Vagina (tissue), 2 donors: Measurements from ENCODE around the gene HSBP1L1. TPM values are rescaled to one million over a fixed set of nuclear protein-coding genes. Genes with fewer than 3 reads are reported as not detected.
A peak's percentile ranks its signal among the peaks of the same experiment; 100 is the strongest.

Experiments used
- DNase-seq, 2 donors: peaks; one replicate each; pipeline ENCODE4 v3.0.0-alpha.2; 2017; ENCODE audit errors: extremely low spot score in 2 of 2
- H3K27ac ChIP-seq: fragments of 200-600 bp; sonication (generic); one replicate; pipeline ENCODE4 v1.5.1; 2019
- H3K27me3 ChIP-seq: fragments of 200-600 bp; sonication (generic); one replicate; pipeline ENCODE4 v1.5.1; 2019
- H3K36me3 ChIP-seq, 2 donors: fragments of 200-600 bp; sonication (generic); one replicate each; pipeline ENCODE4 v1.5.1; 2017 to 2019
- H3K4me1 ChIP-seq: fragments of 200-600 bp; sonication (generic); one replicate; pipeline ENCODE4 v1.5.1; 2019
- H3K4me3 ChIP-seq, 2 donors: fragments of 200-600 bp; sonication (generic); 1 replicate in 1 of 2; 2 replicates in 1 of 2; pipeline ENCODE4 v1.5.1; 2016 to 2019
- H3K9me3 ChIP-seq: fragments of 200-600 bp; sonication (generic); one replicate; pipeline ENCODE4 v1.5.1; 2019
- CTCF ChIP-seq, 3 experiments: fragments of 450-650 bp in 2 of 3; fragments of 200-600 bp in 1 of 3; sonication (generic) in 1 of 3; IDR thresholded peaks; one replicate each; pipeline ENCODE4 v1.5.1; 2017 to 2019; ENCODE audit warnings: antibody characterized with exemption in 3 of 3, mild to moderate bottlenecking in 2 of 3, moderate library complexity in 2 of 3
- POLR2A ChIP-seq, 2 donors: fragments of 450-650 bp; IDR thresholded peaks; one replicate each; pipeline ENCODE4 v1.6.1; 2017; ENCODE audit warnings: antibody characterized with exemption in 2 of 2, mild to moderate bottlenecking in 2 of 2, moderate library complexity in 2 of 2
- POLR2AphosphoS5 ChIP-seq, 2 donors: sonication (generic); formaldehyde crosslinking; IDR thresholded peaks; one replicate each; pipeline ENCODE4 v1.9.0; 2017; ENCODE audit warnings: antibody characterized with exemption in 2 of 2, mild to moderate bottlenecking in 2 of 2, low read depth in 1 of 2; ENCODE audit not compliant: insufficient read depth in 1 of 2
- intact Hi-C: fragments of 100-400 bp; cut with DNase I; formaldehyde crosslinking; loops from one replicate; pipeline ENCODE4 v1.15.1; 2023
- total RNA-seq: library from RNA; depleted of rRNA; stranded (reverse); fragments of >200 nt; gene quantifications from one replicate; pipeline ENCODE4 v1.2.3, GENCODE V29; 2016

Gene HSBP1L1
- total RNA-seq, 1 donor from 2014 or later: 32.2 TPM

GRCh38 chr18:79945118-79946042 is 19.1 kb upstream of the HSBP1L1 start:
- peaks cover 0 to 25% of the 10 kb centered on the region in 2 donors for H3K36me3 ChIP-seq
- no peak overlapping the region for H3K27ac ChIP-seq
- H3K4me3 ChIP-seq: no peak overlapping the region
- H3K27me3 ChIP-seq: no peaks in the 10 kb centered on the region
- intact Hi-C loops: no loop called here
- H3K9me3 ChIP-seq: no peaks in the 10 kb centered on the region
- H3K4me1 ChIP-seq: peaks cover 94% of the 10 kb centered on the region
- DNase-seq: no peak
- TF ChIP-seq POLR2AphosphoS5 (IDR thresholded peaks at IDR 0.05; ENCODE audit: insufficient read depth in 1 of 2, low read depth in 1 of 2): no peak
- TF ChIP-seq POLR2A (IDR thresholded peaks at IDR 0.05): no peak
- TF ChIP-seq CTCF (IDR thresholded peaks at IDR 0.05): no peak

GRCh38 chr18:79947054-79947755 is 17.2 kb upstream of the HSBP1L1 start:
- Histone ChIP-seq H3K9me3 (no peaks in the 10 kb centered on the region), H3K36me3 (peaks cover 0 to 12% of the 10 kb centered on the region in 2 donors), H3K27me3 (no peaks in the 10 kb centered on the region), H3K4me3 (no peak overlapping the region), H3K27ac (no peak overlapping the region), H3K4me1 (peaks cover 84% of the 10 kb centered on the region)
- no peak for DNase-seq
- intact Hi-C loops: no loop called here
- TF ChIP-seq CTCF (IDR thresholded peaks at IDR 0.05) (no peak), POLR2A (IDR thresholded peaks at IDR 0.05) (no peak), POLR2AphosphoS5 (IDR thresholded peaks at IDR 0.05; ENCODE audit: insufficient read depth in 1 of 2, low read depth in 1 of 2) (peak; percentile 20 to 26)

GRCh38 chr18:79947881-79948610 is 16.4 kb upstream of the HSBP1L1 start:
- H3K4me1 ChIP-seq: peaks cover 85% of the 10 kb centered on the region
- H3K27me3 ChIP-seq: no peaks in the 10 kb centered on the region
- no peaks in the 10 kb centered on the region for H3K9me3 ChIP-seq
- no peak overlapping the region for H3K4me3 ChIP-seq
- TF ChIP-seq POLR2A (IDR thresholded peaks at IDR 0.05) (no peak), POLR2AphosphoS5 (IDR thresholded peaks at IDR 0.05; ENCODE audit: insufficient read depth in 1 of 2, low read depth in 1 of 2) (no peak), CTCF (IDR thresholded peaks at IDR 0.05) (no peak)
- intact Hi-C loops: no loop called here
- no peak for DNase-seq
- peaks cover 0 to 4% of the 10 kb centered on the region in 2 donors for H3K36me3 ChIP-seq
- no peak overlapping the region for H3K27ac ChIP-seq

GRCh38 chr18:79948719-79949411 is 15.6 kb upstream of the HSBP1L1 start:
- no peak for TF ChIP-seq CTCF (IDR thresholded peaks at IDR 0.05)
- TF ChIP-seq POLR2AphosphoS5 (IDR thresholded peaks at IDR 0.05; ENCODE audit: insufficient read depth in 1 of 2, low read depth in 1 of 2): no peak
- no peak for TF ChIP-seq POLR2A (IDR thresholded peaks at IDR 0.05)
- peak overlapping the region in 1 of 2 donors; percentile 89 for H3K4me3 ChIP-seq
- intact Hi-C loops: no loop called here
- no peak overlapping the region for H3K27ac ChIP-seq
- H3K4me1 ChIP-seq: peaks cover 77% of the 10 kb centered on the region
- no peak for DNase-seq
- H3K36me3 ChIP-seq: no peaks in the 10 kb centered on the region
- H3K27me3 ChIP-seq: no peaks in the 10 kb centered on the region
- no peaks in the 10 kb centered on the region for H3K9me3 ChIP-seq
